ENCODE data around the gene LTBP3. TPM values are rescaled to one million over a fixed set of nuclear protein-coding genes. Genes with fewer than 3 reads are reported as not detected.
"Not testable (repeated sequence)": the region's sequence is repeated elsewhere in the genome, so short reads cannot be mapped to it uniquely, and the experiment has no call there.

Gene LTBP3
- polyA plus RNA-seq, 1 donor from 2014 or later: 37.4 TPM

- Mint-ChIP-seq H3K27me3 (no peaks in the 10 kb centered on the region), H3K9me3 (no peaks in the 10 kb centered on the region), H3K4me1 (peaks cover 5 to 10% (median 6%) of the 10 kb centered on the region in 3 donors), H3K36me3 (no peaks in the 10 kb centered on the region), H3K27ac (peak overlapping the region in 2 of 3 donors; percentile 10 to 47), H3K4me3 (peak overlapping the region in 1 of 4 donors; percentile 39)
Measured at GRCh38 chr11:65529475-65530156, 28.5 kb downstream of the LTBP3 start.

GRCh38 chr11:65528819-65529350 is 29.3 kb downstream of the LTBP3 start:
- H3K4me1 Mint-ChIP-seq: peaks cover 6 to 14% (median 12%) of the 10 kb centered on the region in 3 donors

GRCh38 chr11:65526744-65527143 is 31.4 kb downstream of the LTBP3 start:
- Mint-ChIP-seq H3K9me3 (no peaks in the 10 kb centered on the region), H3K27ac (no peak overlapping the region), H3K27me3 (no peaks in the 10 kb centered on the region), H3K36me3 (no peaks in the 10 kb centered on the region), H3K4me3 (peak overlapping the region in 2 of 4 donors; percentile 60 to 67), H3K4me1 (peaks cover 18 to 29% (median 26%) of the 10 kb centered on the region in 3 donors)

More at GRCh38 chr11:65528819-65529350, 29.3 kb downstream of the LTBP3 start:
- H3K27ac Mint-ChIP-seq: no peak overlapping the region
- H3K9me3 Mint-ChIP-seq: no peaks in the 10 kb centered on the region
- H3K4me3 Mint-ChIP-seq: peak overlapping the region in 1 of 4 donors; percentile 28
- no peaks in the 10 kb centered on the region for H3K27me3 Mint-ChIP-seq
- no peaks in the 10 kb centered on the region for H3K36me3 Mint-ChIP-seq

GRCh38 chr11:65525546-65526480 is 32.3 kb downstream of the LTBP3 start:
- Mint-ChIP-seq H3K27ac (peak overlapping the region; percentile 21 to 92 (median 67)), H3K9me3 (no peaks in the 10 kb centered on the region), H3K4me1 (peaks cover 18 to 29% (median 26%) of the 10 kb centered on the region in 3 donors), H3K36me3 (no peaks in the 10 kb centered on the region), H3K4me3 (peak overlapping the region; percentile 69 to 94 (median 88)), H3K27me3 (no peaks in the 10 kb centered on the region)

GRCh38 chr11:65524741-65525545 is 33.2 kb downstream of the LTBP3 start, which contains the start of gene SCYL1:
TSS of gene SCYL1 (plus strand) at chr11:65525083. CDS start at chr11:65525154, 71 bp downstream.
- Mint-ChIP-seq H3K27me3 (no peaks in the 10 kb centered on the region), H3K36me3 (no peaks in the 10 kb centered on the region), H3K4me1 (peaks cover 18 to 29% (median 26%) of the 10 kb centered on the region in 3 donors), H3K9me3 (no peaks in the 10 kb centered on the region), H3K4me3 (peak within 1 kb of the TSS; percentile 69 to 94 (median 88)), H3K27ac (peak within 1 kb of the TSS; percentile 47 to 96 (median 92))

GRCh38 chr11:65524014-65524740 is 34.0 kb downstream of the LTBP3 start:
- Mint-ChIP-seq H3K27ac (peak overlapping the region in 2 of 3 donors; percentile 47 to 96), H3K9me3 (no peaks in the 10 kb centered on the region), H3K4me1 (peaks cover 18 to 29% (median 26%) of the 10 kb centered on the region in 3 donors), H3K27me3 (no peaks in the 10 kb centered on the region), H3K4me3 (peak overlapping the region; percentile 45 to 93 (median 78)), H3K36me3 (no peaks in the 10 kb centered on the region)

- H3K27me3 Mint-ChIP-seq, H3K36me3 Mint-ChIP-seq, H3K9me3 Mint-ChIP-seq: not testable (repeated sequence)
- Mint-ChIP-seq H3K4me3 (peak overlapping the region; percentile 45 to 93 (median 78)), H3K27ac (peak overlapping the region in 2 of 3 donors; percentile 47 to 96), H3K4me1 (peaks cover 18 to 29% (median 26%) of the 10 kb centered on the region in 3 donors)
Measured at GRCh38 chr11:65523631-65523968, 34.6 kb downstream of the LTBP3 start.

GRCh38 chr11:65522718-65523630 is 35.2 kb downstream of the LTBP3 start:
- H3K27me3 Mint-ChIP-seq, H3K9me3 Mint-ChIP-seq, H3K36me3 Mint-ChIP-seq: not testable (repeated sequence)
- H3K27ac Mint-ChIP-seq: peak overlapping the region; percentile 8 to 96 (median 47)
- H3K4me3 Mint-ChIP-seq: peak overlapping the region; percentile 45 to 93 (median 78)
- H3K4me1 Mint-ChIP-seq: peaks cover 18 to 29% (median 26%) of the 10 kb centered on the region in 3 donors

- not testable (repeated sequence) for H3K9me3 Mint-ChIP-seq, H3K27me3 Mint-ChIP-seq, H3K36me3 Mint-ChIP-seq, H3K27ac Mint-ChIP-seq
- H3K4me1 Mint-ChIP-seq: peaks cover 18 to 26% (median 24%) of the 10 kb centered on the region in 3 donors
- H3K4me3 Mint-ChIP-seq: peak overlapping the region; percentile 7 to 47 (median 10)
Measured at GRCh38 chr11:65521777-65522521, 36.2 kb downstream of the LTBP3 start.

GRCh38 chr11:65518941-65519549 is 39.1 kb downstream of the LTBP3 start:
- Mint-ChIP-seq H3K27ac (peak overlapping the region in 1 of 3 donors; percentile 9), H3K4me1 (peaks cover 12 to 18% (median 17%) of the 10 kb centered on the region in 3 donors)
- not testable (repeated sequence) for H3K27me3 Mint-ChIP-seq, H3K4me3 Mint-ChIP-seq, H3K36me3 Mint-ChIP-seq, H3K9me3 Mint-ChIP-seq

- H3K4me1 Mint-ChIP-seq: peaks cover 0 to 2% (median 2%) of the 10 kb centered on the region in 3 donors
- no peak overlapping the region for H3K4me3 Mint-ChIP-seq
Measured at GRCh38 chr11:65516135-65516968, 41.8 kb downstream of the LTBP3 start.

More at GRCh38 chr11:65516135-65516968, 41.8 kb downstream of the LTBP3 start:
- H3K9me3 Mint-ChIP-seq: no peaks in the 10 kb centered on the region
- peak overlapping the region in 2 of 3 donors; percentile 32 to 91 for H3K27ac Mint-ChIP-seq
- H3K27me3 Mint-ChIP-seq: no peaks in the 10 kb centered on the region
- peaks cover 1% of the 10 kb centered on the region for H3K36me3 Mint-ChIP-seq

Data from IgD-negative memory B cell (primary cell).